HG02943 (cell line): ENCODE measurements around the gene SAMD10.
"Not testable (repeated sequence)": the region's sequence is repeated elsewhere in the genome, so short reads cannot be mapped to it uniquely, and the experiment has no call there.

Experiments
- ATAC-seq: cut with Tn5 transposase; IDR thresholded peaks from one replicate; pipeline ENCODE4 v1.9.1; 2021; ENCODE audit warnings: mild to moderate bottlenecking, low read depth, moderate library complexity; ENCODE audit not compliant: unreplicated experiment

The SAMD10 gene

DNA sequence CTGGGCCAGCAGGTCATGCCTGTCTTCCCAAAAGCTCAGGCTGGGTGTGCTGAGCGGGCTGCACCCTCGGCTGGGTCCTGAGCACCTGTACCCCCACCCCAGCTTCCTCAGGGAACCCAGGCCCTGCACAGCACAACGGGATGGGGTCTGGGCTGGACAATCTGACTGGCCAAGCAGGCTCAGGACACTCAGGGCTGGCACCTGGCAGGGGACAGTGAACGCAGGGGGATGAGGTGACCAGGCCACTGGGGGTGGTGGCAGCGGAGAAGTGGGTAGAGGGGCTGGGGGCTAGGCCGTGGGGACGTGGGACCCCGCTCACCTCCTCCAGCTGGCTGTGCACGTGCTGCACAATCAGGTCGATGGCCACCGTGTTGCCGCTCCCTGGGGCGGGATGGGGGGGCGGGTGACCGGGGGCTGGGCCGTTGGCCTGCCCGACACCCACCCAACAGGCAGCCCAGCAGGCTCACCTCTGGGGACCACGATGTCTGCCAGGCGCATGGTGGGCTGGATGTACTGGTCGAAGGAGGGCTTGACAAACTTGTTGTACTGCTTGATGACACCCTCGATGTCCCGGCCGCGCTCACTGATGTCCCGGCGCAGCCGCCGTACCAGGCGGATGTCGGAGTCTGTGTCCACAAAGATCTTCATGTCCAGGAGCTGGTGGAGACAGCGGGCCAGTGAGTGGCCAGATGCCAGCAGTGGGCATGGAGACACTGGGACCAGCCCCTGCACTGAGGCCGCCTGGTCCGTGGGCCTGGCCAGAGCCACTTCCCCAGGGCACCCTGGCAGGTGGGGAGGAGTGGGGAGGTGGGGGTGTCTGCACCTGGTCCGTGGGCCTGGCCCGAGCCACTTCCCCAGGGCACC lies 35.1 kb downstream of the SAMD10 start:
- ATAC-seq: no peak

DNA sequence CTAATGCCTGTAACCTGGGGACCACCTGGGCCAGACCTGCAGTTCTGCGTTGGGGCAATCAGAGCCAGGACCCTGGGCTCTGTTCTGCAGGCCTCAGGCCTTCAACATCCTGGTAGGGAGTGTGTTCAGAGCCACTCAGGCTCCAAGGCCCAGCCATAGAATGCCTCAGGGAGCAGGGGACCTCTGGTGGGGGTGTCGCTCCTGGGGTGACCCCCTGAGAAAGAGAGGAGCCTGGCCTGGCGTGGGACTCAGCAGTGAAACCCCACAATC lies 35.7 kb downstream of the SAMD10 start:
- no peak for ATAC-seq

DNA sequence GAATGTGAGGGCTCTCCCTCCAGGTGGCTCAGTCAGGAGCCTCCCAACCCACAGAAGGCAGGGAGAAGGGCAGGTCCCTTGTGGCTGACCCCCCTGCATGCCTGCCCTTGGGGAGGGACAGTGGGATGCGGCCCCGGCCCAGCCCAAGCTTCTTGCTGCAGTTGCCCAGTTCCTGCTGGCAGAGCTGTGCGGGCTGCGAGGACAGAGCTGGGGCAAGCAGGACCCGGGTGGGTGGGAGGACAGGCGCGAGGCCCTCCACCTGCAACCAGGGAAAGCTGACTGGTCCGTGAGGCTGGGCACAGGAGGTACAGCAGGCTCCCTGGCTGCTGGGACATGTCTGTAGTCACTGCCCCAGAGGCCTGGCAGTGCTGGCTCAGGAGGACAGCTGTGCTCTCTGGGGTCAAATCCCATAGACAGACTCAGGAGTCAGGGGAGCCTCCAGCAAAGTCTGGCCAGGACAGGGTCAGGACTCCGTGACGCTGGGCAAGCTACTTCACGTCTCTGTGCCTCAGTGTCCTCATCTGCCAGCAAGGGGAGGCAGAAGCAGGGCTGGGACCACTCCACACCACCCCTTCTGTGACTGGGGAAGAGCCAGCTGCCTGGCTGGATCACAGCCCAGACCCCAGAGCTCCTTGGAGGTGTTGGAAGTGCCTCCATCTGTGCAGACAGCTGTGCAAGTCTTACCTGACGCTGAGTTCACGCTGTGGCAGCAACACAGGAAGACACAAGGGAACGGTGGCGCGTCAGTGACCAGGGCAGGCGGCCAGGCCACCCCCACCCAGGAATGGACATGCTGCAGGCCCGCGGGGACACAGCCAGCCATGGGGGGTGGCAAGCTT lies 36.3 kb downstream of the SAMD10 start:
- ATAC-seq: no peak

DNA sequence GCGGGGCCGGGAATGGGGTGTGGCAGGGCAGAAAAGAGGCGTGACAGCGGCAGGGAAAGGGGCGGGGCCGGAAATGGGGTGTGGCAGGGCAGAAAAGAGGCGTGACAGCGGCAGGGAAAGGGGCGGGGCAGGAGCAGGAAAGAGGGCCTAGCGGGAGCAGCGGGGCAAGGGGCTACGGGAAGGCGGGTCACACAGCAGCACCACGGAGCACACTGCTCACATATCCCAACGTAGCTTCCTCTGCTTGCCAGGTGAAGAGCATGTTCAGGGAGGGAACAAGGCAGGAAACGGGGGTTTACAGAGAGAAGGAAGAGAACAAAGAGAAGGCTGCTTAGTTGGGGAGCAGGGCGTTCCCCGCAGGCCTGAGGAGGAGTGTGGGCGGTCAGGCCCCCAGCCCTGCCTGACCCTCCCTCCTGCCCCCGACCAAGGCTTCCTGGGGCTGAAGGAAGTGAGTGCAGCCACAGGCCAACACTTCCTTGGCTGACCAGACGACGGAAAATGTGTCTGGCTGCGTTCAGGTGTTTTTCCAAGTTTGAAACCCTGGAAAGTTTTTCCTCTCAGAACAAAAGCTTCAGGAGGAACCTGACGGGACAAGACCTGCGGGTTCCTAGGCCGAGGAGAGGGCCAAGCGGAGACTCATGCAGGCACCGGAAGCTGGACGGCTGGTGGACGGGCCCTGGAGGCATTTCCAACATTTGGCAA lies 37.0 kb downstream of the SAMD10 start:
- no peak for ATAC-seq

DNA sequence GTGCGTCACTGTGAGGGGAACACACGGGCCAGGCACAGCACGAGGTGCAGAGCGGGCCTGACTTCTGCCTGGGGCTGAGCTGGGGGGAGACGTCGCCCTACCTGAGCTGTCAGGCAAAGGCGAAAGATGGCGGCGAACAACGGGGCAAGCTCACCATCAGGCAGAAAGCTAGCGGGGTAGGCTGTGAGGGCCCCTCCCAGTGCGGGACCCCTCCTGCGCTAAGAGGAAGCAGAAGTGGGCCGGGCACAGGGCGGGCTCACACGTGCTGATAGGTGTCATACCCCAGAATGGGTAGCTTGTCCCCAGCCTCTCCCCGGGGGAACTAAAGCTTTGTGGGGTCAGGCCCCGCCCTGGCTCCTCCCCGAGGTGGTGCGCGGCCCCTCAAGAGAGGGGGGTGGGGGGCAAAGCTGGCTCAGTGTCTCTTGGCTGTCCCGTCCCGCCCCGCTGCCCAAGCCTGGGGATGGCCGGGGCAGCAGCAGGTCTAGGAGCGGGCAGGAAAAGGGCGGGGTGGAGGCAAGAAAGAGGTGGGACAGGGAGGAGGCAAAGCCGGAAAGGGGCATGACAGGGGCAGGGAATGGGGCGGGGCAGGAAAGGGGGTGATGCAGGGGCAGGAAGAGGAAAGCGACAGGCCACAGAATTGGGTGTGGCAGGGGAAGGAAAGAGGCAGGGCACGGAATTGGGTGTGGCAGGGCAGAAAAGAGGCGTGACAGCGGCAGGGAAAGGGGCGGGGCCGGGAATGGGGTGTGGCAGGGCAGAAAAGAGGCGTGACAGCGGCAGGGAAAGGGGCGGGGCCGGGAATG lies 38.0 kb downstream of the SAMD10 start:
- ATAC-seq: no peak

- ATAC-seq: no peak
Observed at GRCh38 chr20:63940472-63941266, 38.8 kb downstream of the SAMD10 start.

- ATAC-seq: no peak
Observed at GRCh38 chr20:63940071-63940471, 39.4 kb downstream of the SAMD10 start.

- no peak for ATAC-seq
Observed at GRCh38 chr20:63939061-63939935, 40.1 kb downstream of the SAMD10 start.

- no peak for ATAC-seq
Observed at GRCh38 chr20:63937596-63937995, 41.8 kb downstream of the SAMD10 start.

GRCh38 chr20:63935447-63935846 lies 44.0 kb downstream of the SAMD10 start:
- ATAC-seq: no peak

DNA sequence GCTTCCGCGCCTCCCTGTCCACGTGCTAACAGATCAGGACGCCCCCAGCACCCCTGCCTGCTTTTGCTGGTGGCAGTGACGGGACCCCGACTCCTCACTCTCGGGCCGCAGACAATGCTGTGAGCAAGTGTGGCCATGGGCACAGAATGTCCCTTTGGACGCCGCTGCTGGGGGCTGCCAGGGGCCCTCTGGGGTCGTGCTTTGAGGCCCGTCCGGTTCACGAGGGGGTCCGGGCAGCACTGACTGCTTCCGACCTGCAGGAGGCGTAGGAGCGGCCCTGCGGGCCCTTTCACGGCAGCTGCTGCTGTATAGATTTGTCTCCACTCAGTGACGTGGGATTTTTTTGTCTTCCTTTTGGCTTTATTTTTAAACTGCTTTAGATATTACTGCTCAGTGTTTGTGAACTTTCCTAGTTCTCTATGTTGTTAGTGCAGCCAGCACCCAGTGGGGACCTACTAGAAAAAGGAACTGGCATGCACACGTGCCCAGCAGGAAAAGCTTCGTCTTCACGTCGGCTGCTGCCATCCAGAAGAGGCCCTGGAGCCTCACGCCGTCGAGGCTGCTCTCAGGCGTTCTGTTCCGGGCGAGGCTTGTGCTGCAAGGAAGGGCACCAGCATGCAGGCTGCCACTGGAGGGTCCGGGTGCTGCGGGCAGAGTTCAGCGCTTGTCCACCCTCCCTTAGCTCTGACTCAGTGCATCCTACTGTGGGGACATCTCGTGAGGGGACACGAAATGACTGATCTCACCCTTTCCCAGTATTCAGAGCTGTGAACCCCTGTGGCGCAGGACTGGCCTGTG lies 45.0 kb downstream of the SAMD10 start:
- no peak for ATAC-seq

- no peak for ATAC-seq
Observed at GRCh38 chr20:63933646-63934045, 45.8 kb downstream of the SAMD10 start.

DNA sequence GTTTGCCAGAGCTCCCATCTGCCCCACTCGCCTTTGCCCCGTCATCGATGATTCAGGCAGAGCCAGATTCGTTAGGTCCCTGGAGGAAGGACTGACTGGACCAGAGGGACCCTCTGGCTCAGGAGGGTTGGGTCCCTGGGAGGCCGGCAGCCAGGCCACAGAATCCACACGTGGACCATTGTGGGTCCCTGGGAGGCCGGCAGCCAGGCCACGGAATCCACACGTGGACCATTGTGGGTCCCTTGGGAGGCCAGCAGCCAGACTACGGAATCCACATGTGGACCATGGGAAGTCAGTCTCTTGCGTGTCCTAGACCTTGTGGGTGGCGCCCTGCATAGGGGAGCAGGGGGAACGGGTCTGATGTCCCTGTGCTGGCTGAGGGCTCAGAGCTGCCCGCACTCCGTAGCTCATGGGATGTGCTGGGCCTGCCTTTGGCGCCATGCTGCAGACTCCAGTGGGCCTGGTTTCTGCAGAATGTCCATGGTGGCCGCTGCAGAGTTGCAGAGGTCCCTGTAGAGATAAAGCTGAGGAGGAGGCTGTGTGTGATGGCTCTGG lies 46.8 kb downstream of the SAMD10 start:
- ATAC-seq: no peak

GRCh38 chr20:63931735-63932134 lies 47.7 kb downstream of the SAMD10 start:
- ATAC-seq: no peak

GRCh38 chr20:63930971-63931553 lies 48.4 kb downstream of the SAMD10 start:
- ATAC-seq: no peak

DNA sequence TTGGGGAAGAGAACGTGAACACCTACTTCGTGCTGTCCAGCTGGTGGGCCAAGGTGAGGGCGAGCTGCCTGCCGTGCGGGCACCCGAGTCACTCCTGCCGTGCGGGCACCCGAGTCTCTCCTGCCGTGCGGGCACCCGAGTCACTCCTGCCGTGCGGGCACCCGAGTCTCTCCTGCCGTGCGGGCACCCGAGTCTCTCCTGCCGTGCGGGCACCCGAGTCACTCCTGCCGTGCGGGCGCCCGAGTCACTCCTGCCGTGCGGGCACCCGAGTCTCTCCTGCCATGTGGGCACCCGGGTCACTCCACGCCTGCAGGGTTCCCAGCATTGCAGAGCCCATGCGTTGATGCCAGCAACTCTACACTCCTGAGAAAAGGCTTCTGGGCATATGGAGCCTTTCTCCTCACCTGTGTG lies 50.0 kb downstream of the SAMD10 start:
- not testable (repeated sequence) for ATAC-seq

DNA sequence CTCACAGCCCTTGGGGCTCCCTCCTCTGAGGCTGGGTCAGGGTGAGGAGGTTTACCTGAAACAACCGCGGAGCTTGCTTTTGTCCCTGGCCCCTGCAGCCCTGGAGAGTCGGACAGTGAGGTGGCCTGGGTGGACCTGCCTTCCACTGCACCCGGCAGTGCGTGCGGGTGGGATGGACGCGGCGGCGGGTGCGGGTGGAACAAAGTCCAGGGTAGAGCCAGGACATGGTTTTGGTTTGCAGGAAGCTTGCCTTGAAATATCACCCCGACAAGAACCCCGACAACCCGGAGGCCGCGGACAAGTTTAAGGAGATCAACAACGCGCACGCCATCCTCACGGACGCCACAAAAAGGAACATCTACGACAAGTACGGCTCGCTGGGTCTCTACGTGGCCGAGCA lies 50.4 kb downstream of the SAMD10 start:
- no peak for ATAC-seq
